A549 (cell line): ENCODE results near the gene ODAD4.

Source experiments
- BHLHE40 ChIP-seq: IDR thresholded peaks from 2 replicates; pipeline ENCODE4 v1.6.1; 2012; ENCODE audit warnings: low read depth, low read length, inconsistent platforms
- CHD2 ChIP-seq: fragments of 150-350 bp; IDR thresholded peaks from 2 replicates; pipeline ENCODE4 v1.6.1; 2014; ENCODE audit warnings: low read length; ENCODE audit not compliant: partially characterized antibody
- EHF ChIP-seq: fragments of 250-450 bp; sonication (Bioruptor Pico); IDR thresholded peaks from 2 replicates; pipeline ENCODE4 v1.5.0; 2020; ENCODE audit warnings: mild to moderate bottlenecking
- EHMT2 ChIP-seq: fragments of 200-600 bp; sonication (generic); IDR thresholded peaks from 2 replicates; pipeline ENCODE4 v1.6.1; 2016; ENCODE audit warnings: antibody characterized with exemption, low read depth, mild to moderate bottlenecking, moderate library complexity
- EP300 ChIP-seq, 2 experiments: fragments of >200 bp; sonication (Bioruptor Twin); formaldehyde crosslinking; IDR thresholded peaks; 2 replicates in 1 of 2; 3 replicates in 1 of 2; pipeline ENCODE4 v1.6.1; 2016 to 2017
- HDAC2 ChIP-seq: fragments of 200-600 bp; sonication (generic); IDR thresholded peaks from 2 replicates; pipeline ENCODE4 v1.6.1; 2016
- JUN ChIP-seq, 2 experiments: fragments of >200 bp; sonication (Bioruptor Twin); formaldehyde crosslinking; IDR thresholded peaks; 2 replicates in 1 of 2; 3 replicates in 1 of 2; pipeline ENCODE4 v1.6.1; 2016 to 2017
- POLR2AphosphoS2 ChIP-seq: conservative IDR thresholded peaks from 2 replicates; pipeline ENCODE4 v1.6.1; 2012; ENCODE audit warnings: low read length, improper control_type of control experiment, inconsistent platforms
- RAD21 ChIP-seq, 2 experiments: fragments of >200 bp in 1 of 2; sonication (Bioruptor Twin) in 1 of 2; formaldehyde crosslinking in 1 of 2; IDR thresholded peaks in 1 of 2; conservative IDR thresholded peaks in 1 of 2; 2 replicates in 1 of 2; 3 replicates in 1 of 2; pipeline ENCODE4 v1.6.1; 2012 to 2018; ENCODE audit warnings: inconsistent platforms in 1 of 2
- RCOR1 ChIP-seq: fragments of 150-350 bp; IDR thresholded peaks from 2 replicates; pipeline ENCODE4 v1.6.1; 2014; ENCODE audit warnings: antibody characterized with exemption, low read length, low read depth
- TF ChIP-seq, protein P1 (sequence below): fragments of >200 bp; sonication (Bioruptor Twin); formaldehyde crosslinking; IDR thresholded peaks from 3 replicates; pipeline ENCODE4 v1.5.1; 2016

DNA sequence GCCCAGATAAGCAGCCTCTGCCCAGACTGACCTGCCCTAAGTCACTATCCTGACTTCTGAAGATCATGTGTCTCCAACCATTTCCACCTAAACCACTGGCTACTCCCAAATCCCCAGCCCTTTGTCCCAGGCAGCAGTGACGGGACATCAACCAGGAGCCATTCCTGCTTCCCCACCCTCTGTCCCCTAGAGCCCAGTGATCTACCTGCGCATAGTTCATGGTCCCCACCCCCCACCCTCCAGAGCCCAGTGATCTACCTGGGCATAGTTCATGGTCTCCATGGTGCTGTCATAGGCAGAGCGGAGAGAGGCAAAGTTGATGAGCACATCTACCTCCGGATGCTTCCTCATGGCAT lies 38.4 kb upstream of the ODAD4 start:
- TF ChIP-seq BHLHE40 (no peak), RCOR1 (no peak), EHF (CRISPR knock-in tag) (no peak), CHD2 (no peak), POLR2AphosphoS2 (no peak; the same call in 1 of the 2 replicates), JUN (IDR thresholded peaks at IDR 0.05) (no peak), EHMT2 (no peak), RAD21 (conservative IDR thresholded peaks at IDR 0.05 in 1 of 2, IDR thresholded peaks at IDR 0.05 in 1 of 2) (no peak), HDAC2 (no peak), EP300 (IDR thresholded peaks at IDR 0.05) (no peak)
- TF ChIP-seq, protein P1, sequence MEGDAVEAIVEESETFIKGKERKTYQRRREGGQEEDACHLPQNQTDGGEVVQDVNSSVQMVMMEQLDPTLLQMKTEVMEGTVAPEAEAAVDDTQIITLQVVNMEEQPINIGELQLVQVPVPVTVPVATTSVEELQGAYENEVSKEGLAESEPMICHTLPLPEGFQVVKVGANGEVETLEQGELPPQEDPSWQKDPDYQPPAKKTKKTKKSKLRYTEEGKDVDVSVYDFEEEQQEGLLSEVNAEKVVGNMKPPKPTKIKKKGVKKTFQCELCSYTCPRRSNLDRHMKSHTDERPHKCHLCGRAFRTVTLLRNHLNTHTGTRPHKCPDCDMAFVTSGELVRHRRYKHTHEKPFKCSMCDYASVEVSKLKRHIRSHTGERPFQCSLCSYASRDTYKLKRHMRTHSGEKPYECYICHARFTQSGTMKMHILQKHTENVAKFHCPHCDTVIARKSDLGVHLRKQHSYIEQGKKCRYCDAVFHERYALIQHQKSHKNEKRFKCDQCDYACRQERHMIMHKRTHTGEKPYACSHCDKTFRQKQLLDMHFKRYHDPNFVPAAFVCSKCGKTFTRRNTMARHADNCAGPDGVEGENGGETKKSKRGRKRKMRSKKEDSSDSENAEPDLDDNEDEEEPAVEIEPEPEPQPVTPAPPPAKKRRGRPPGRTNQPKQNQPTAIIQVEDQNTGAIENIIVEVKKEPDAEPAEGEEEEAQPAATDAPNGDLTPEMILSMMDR = no peak
